PC-3 (cell line): Measurements from ENCODE around the gene KREMEN2.

ENCODE experiments used
- CTCF ChIP-seq: fragments of 300-600 bp; sonication (generic); conservative IDR thresholded peaks from 2 replicates; pipeline ENCODE4 v1.5.1; 2017; ENCODE audit warnings: antibody characterized with exemption, low read depth, mild to moderate bottlenecking, low read length
- EZH2 ChIP-seq: fragments of 300-600 bp; sonication (generic); IDR thresholded peaks from one replicate; pipeline ENCODE4 v1.6.1; 2017; ENCODE audit warnings: antibody characterized with exemption, mild to moderate bottlenecking, low read length; ENCODE audit not compliant: unreplicated experiment
- EZH2phosphoT487 ChIP-seq: fragments of 300-600 bp; sonication (generic); IDR thresholded peaks from 2 replicates; pipeline ENCODE4 v1.6.1; 2018; ENCODE audit warnings: mild to moderate bottlenecking, antibody characterized with exemption, low read length, borderline replicate concordance

- TF ChIP-seq EZH2phosphoT487, result no peak
- TF ChIP-seq CTCF, result no peak
- TF ChIP-seq EZH2, result no peak
These were observed 12.6 kb downstream of the KREMEN2 start for GRCh38 chr16:2976673-2977072.
